K562 (cell line): ENCODE results near the gene C9orf50. TPM values are rescaled to one million over a fixed set of nuclear protein-coding genes. Genes with fewer than 3 reads are reported as not detected.
A peak's percentile ranks its signal among the peaks of the same experiment; 100 is the strongest.

Experiments
- BDP1 ChIP-seq: IDR thresholded peaks from 3 replicates; pipeline ENCODE4 v1.6.1; 2011; ENCODE audit not compliant: insufficient read length, insufficient read depth
- BRCA1 ChIP-seq, 2 experiments: fragments of 450-650 bp in 1 of 2; sonication (generic) in 1 of 2; formaldehyde crosslinking in 1 of 2; IDR thresholded peaks; 2 replicates each; pipeline versions ENCODE4 v1.5.0 to v1.6.1; 2017 to 2020; ENCODE audit warnings: mild to moderate bottlenecking in 1 of 2, missing genetic modification reagents in 1 of 2
- BRF2 ChIP-seq: IDR thresholded peaks from 3 replicates; pipeline ENCODE4 v1.6.1; 2011; ENCODE audit warnings: borderline replicate concordance, mild to moderate bottlenecking; ENCODE audit not compliant: insufficient read length, insufficient read depth
- ELF2 ChIP-seq: fragments of 250-450 bp; sonication (Bioruptor Pico); IDR thresholded peaks from 2 replicates; pipeline ENCODE4 v1.5.0; 2021; ENCODE audit warnings: mild to moderate bottlenecking
- FOXO4 ChIP-seq: fragments of 450-650 bp; formaldehyde crosslinking; IDR thresholded peaks from 2 replicates; pipeline ENCODE4 v1.4.0; 2020; ENCODE audit warnings: mild to moderate bottlenecking, moderate library complexity
- GMEB1 ChIP-seq: fragments of 250-450 bp; sonication (Bioruptor Pico); IDR thresholded peaks from 2 replicates; pipeline ENCODE4 v1.4.0; 2020; ENCODE audit warnings: mild to moderate bottlenecking
- HMBOX1 ChIP-seq: sonication (generic); IDR thresholded peaks from 2 replicates; pipeline ENCODE4 v1.6.1; 2016
- NCOA2 ChIP-seq, 2 experiments: fragments of 450-650 bp; IDR thresholded peaks; 2 replicates each; pipeline ENCODE4 v1.6.1; 2018; ENCODE audit warnings: mild to moderate bottlenecking in 2 of 2, moderate library complexity in 1 of 2; ENCODE audit not compliant: partially characterized antibody in 2 of 2
- RB1 ChIP-seq: fragments of 450-650 bp; IDR thresholded peaks from 2 replicates; pipeline ENCODE4 v1.6.1; 2017; ENCODE audit warnings: low read depth, mild to moderate bottlenecking
- RFX1 ChIP-seq: fragments of 450-650 bp; IDR thresholded peaks from 2 replicates; pipeline ENCODE4 v1.6.1; 2016; ENCODE audit warnings: mild to moderate bottlenecking, moderate library complexity
- TAL1 ChIP-seq: fragments of 450-650 bp; IDR thresholded peaks from 2 replicates; pipeline ENCODE4 v1.6.1; 2016; ENCODE audit warnings: mild to moderate bottlenecking
- ZBTB33 ChIP-seq: sonication (generic); formaldehyde crosslinking; IDR thresholded peaks from 2 replicates; pipeline ENCODE4 v1.8.1; 2023; ENCODE audit warnings: mild to moderate bottlenecking, missing genetic modification reagents
- ZNF23 ChIP-seq: fragments of 250-450 bp; sonication (Bioruptor Pico); IDR thresholded peaks from 2 replicates; pipeline ENCODE4 v1.4.0; 2020; ENCODE audit warnings: mild to moderate bottlenecking
- ZNF239 ChIP-seq: fragments of 250-450 bp; sonication (Bioruptor Pico); IDR thresholded peaks from 2 replicates; pipeline ENCODE4 v1.4.0; 2020; ENCODE audit warnings: mild to moderate bottlenecking
- ZNF277 ChIP-seq: fragments of 250-450 bp; sonication (Bioruptor Pico); IDR thresholded peaks from 2 replicates; pipeline ENCODE4 v1.8.0; 2022; ENCODE audit warnings: inconsistent platforms, mild to moderate bottlenecking, moderate library complexity, borderline replicate concordance
- ZNF395 ChIP-seq: fragments of 200-800 bp; sonication (Bioruptor generic); IDR thresholded peaks from 2 replicates; pipeline ENCODE4 v1.6.1; 2017; ENCODE audit warnings: missing genetic modification characterization, missing compliant biosample characterization
- ZNF586 ChIP-seq: fragments of 450-650 bp; formaldehyde crosslinking; conservative IDR thresholded peaks from 2 replicates; pipeline ENCODE4 v1.4.0; 2020; ENCODE audit warnings: mild to moderate bottlenecking, moderate library complexity
- ZNF830 ChIP-seq: fragments of 250-450 bp; sonication (Bioruptor Pico); IDR thresholded peaks from 2 replicates; pipeline ENCODE4 v1.5.0; 2021; ENCODE audit warnings: mild to moderate bottlenecking
- polyA plus RNA-seq, 8 experiments: library from polyadenylated mRNA; depleted of rRNA in 4 of 8; stranded (reverse) in 5 of 8; unstranded in 3 of 8; fragments of >200 nt; fragmentation: Nextera tagmentation in 2 of 8; fragmentation: Illumina TruSeq in 1 of 8; extraction: Ambion mirVana in 2 of 8; extraction: Trizol in 1 of 8; gene quantifications; 2 replicates each; pipeline versions ENCODE4 v1.2.1 to v1.2.3, GENCODE V29; 2011 to 2014; ENCODE audit warnings: inconsistent platforms in 1 of 8, missing spikeins in 1 of 8
- total RNA-seq, 7 experiments: library from RNA; depleted of rRNA in 6 of 7; stranded (reverse); fragments of >200 nt in 6 of 7; fragmentation: Illumina TruSeq in 2 of 7; extraction: Trizol in 2 of 7; gene quantifications; 2 replicates each; pipeline versions ENCODE4 v1.2.1 to v1.2.3, GENCODE V29; 2011 to 2021; ENCODE audit warnings: low replicate concordance in 1 of 7

The C9orf50 gene
- total and polyA plus RNA-seq, 9 of the 15 experiments (the other 6 are each of a cell fraction or from before 2014, with no cell fraction given): not detected

- peak; percentile 56; the same call in 1 of the 2 replicates for TF ChIP-seq ZBTB33 (CRISPR knock-in tag)
- TF ChIP-seq ZNF830 (CRISPR knock-in tag): no peak
- TF ChIP-seq RB1: no peak
- no peak for TF ChIP-seq HMBOX1
- no peak for TF ChIP-seq FOXO4
- TF ChIP-seq BRCA1 (IDR thresholded peaks at IDR 0.05): no peak
- TF ChIP-seq BRCA1 (CRISPR knock-in tag; IDR thresholded peaks at IDR 0.05): no peak
- no peak for TF ChIP-seq BRF2
- TF ChIP-seq TAL1: peak; percentile 88
- TF ChIP-seq ZNF23 (CRISPR knock-in tag): no peak
- TF ChIP-seq RFX1: no peak
- TF ChIP-seq ZNF586 (CRISPR knock-in tag): no peak
- TF ChIP-seq ZNF239 (CRISPR knock-in tag): peak; percentile 86
- TF ChIP-seq BDP1: no peak
- peak; percentile 51; the same call in 1 of the 2 replicates for TF ChIP-seq GMEB1 (CRISPR knock-in tag)
- TF ChIP-seq NCOA2 (IDR thresholded peaks at IDR 0.05; ENCODE audit: partially characterized antibody in 2 of 2): no peak
- 0 out of 2 replicates have a peak, but pooled peaks have one; percentile 34 for TF ChIP-seq ELF2 (CRISPR knock-in tag)
- TF ChIP-seq ZNF395 (CRISPR knock-in tag): peak; percentile 98
- TF ChIP-seq ZNF277: no peak
Observed at GRCh38 chr9:129595903-129596540, 24.9 kb downstream of the C9orf50 start (continued).
